ENCODE results near the gene TMEFF1.
"Not testable (repeated sequence)": the region's sequence is repeated elsewhere in the genome, so short reads cannot be mapped to it uniquely, and the experiment has no call there.

The TMEFF1 gene, protein sequence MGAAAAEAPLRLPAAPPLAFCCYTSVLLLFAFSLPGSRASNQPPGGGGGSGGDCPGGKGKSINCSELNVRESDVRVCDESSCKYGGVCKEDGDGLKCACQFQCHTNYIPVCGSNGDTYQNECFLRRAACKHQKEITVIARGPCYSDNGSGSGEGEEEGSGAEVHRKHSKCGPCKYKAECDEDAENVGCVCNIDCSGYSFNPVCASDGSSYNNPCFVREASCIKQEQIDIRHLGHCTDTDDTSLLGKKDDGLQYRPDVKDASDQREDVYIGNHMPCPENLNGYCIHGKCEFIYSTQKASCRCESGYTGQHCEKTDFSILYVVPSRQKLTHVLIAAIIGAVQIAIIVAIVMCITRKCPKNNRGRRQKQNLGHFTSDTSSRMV

GRCh38 chr9:100472788-100473275 is at the start of gene TMEFF1:
TSS of gene TMEFF1 (plus strand) at chr9:100473149. CDS start at chr9:100473545, 396 bp downstream.
- peak; percentile 55 for DNase-seq (ENCODE audit: low spot score)

DNA sequence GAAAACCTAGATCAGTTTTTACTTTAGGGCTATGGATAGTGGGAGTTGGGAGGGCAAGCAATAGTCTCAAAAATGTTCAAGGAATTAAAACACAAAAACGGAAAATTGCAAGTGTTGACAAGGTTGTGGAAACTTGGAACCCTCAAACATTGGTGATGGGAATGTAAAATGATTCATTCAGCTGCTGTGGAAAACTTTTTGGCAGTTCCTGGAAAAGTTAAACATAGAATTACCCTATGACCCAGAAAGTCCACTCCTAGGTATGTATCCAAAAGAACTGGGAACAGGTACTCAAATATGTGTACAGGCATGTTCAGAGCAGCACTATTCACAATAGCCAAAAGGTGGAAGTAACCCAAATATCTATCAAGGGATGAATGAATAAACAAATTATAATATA is 47.2 kb upstream of the TMEFF1 start:
- DNase-seq (ENCODE audit: low spot score) = no peak

GRCh38 chr9:100426189-100426529 is 46.8 kb upstream of the TMEFF1 start:
- DNase-seq (ENCODE audit: low spot score) = no peak

DNA sequence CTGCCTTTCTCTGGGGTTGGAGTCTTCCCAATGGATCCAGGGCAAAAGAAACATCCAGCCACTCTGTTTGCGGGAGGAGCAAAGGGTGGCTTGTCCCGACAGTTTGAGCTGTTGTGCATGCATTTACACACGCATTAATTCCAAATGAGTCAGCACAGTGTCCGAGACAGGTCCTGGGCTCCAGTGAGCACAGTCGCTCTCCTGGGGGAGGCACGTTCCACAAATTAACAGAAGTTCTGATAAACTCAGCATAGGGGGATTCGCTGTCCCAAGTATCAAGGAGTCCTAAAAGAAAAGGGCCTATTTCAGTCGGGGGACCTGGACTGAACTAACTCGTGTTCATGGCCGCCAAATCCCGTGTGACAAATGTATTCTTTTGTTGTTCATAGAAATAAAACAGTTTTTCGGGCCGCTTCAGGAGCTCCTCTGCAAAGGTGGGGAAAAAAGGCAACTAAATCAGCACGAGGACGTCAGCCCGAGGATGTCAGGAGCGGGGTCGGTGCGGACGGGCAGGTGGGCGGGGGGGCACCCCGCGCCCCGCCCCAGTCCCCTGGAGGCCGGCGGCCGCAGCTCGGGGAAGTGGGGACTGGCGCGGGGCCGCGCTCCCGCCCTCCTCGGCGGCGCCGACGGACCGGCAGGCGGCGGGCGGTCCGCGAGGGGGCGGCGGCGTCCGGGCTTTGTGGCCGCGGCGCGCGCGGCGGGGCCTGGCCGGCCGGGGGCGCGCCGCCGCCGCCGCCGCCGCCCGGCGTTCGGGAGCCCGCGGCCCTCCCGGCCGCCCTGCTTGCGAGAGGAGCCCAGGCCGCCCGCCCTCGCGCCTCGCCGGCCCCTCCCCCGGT is 46.2 kb upstream of the TMEFF1 start, which contains the start of gene MSANTD3:
MSANTD3 (plus strand) TSS at position 614 of the 836 bp plus-strand sequence. CDS start 14,796 bp downstream, outside the sequence.
- DNase-seq (ENCODE audit: low spot score) = peak; percentile 70

DNA sequence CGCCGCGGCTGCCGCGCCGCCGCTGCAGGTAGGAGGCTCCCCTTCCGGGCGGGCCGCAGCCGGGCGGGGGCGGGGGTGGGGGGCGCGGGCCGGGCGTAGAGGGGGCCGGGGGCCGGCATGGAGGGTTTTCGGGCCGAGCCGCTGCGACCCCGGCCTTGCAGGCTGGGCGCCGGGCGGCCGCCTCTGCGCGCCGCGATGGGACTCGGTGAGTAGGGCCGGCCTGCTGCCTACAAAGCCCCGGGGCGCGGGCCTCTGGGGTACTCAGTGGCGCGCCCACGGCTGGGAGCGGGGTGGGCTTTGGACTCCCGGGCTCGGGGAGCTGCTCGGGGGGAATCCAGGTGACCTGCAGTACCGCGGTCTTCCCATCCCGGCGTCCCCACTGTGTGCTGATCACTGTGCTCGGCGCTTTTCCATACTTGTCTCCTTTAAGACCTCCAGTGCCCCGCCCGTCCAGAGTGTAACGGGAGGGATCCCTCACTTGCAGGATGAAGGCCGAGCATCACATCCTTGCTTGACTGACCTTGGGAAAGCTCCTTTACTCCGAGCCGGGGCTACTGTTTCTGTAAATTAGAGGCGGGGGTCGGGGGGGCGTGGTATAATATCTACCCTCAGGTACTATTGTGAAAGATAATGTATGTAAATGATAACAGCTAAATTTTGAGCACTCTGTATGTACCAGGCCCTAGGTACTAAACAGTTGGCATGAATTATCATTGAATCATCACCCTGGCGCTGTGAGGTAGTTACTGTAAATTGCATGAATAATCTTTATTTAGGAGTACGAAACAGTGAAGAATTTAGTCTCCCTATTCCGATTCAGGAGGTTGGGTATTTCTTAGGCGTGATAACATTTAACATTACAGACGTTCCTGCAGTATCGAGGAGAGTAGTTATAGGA is 45.3 kb upstream of the TMEFF1 start:
- DNase-seq (ENCODE audit: low spot score) = peak; percentile 54

- peak; percentile 92 for DNase-seq (ENCODE audit: low spot score)
These were observed 43.9 kb upstream of the TMEFF1 start for GRCh38 chr9:100428871-100429654.

- no peak for DNase-seq (ENCODE audit: low spot score)
These were observed 42.5 kb upstream of the TMEFF1 start for GRCh38 chr9:100430286-100430940.

- no peak for DNase-seq (ENCODE audit: low spot score)
These were observed 41.1 kb upstream of the TMEFF1 start for GRCh38 chr9:100431886-100432285.

DNA sequence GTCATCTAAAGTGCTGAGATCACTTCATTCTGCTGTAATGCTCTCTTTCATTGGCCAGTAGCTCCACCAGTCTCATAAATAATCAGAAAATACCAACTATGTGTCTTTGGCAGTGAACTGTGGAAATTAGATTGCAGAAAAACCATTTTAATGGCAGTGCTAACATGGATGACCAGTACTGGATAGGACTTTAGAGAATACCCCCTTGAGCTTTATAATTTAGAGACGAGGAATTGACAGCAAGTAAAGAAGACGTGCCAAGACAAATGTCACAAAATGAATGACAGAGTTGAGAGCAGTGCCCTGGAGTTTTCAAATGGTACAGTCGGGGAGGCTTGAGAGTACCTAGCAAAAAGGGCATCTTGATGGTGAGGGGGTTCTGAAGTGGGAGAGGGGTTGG is 40.2 kb upstream of the TMEFF1 start:
- no peak for DNase-seq (ENCODE audit: low spot score)

GRCh38 chr9:100436571-100436970 is 36.4 kb upstream of the TMEFF1 start:
- no peak for DNase-seq (ENCODE audit: low spot score)

- DNase-seq (ENCODE audit: low spot score) = peak; percentile 34
These were observed 34.8 kb upstream of the TMEFF1 start for GRCh38 chr9:100437860-100438805.

- DNase-seq (ENCODE audit: low spot score) = peak; percentile 50
These were observed 32.9 kb upstream of the TMEFF1 start for GRCh38 chr9:100440071-100440470.

DNA sequence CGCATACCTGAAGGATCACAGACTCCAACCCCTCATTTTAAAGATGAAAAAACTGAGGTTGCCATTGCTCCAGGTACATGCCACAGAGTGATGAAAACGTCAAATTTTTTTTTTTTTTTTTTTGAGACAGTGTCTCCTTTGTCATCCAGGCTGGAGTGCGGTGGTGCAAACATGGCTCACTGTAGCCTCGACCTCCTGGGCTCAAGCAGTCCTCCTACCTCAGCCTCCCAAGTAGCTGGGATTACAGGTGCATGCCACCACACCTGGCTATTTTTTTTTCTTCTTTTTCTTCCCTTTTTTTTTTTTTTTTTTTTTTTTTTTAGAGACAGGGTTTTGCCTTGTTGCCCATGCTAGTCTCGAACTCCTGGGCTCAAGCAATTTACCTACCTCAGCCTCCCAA is 32.5 kb upstream of the TMEFF1 start:
- not testable (repeated sequence) for DNase-seq (ENCODE audit: low spot score)

- no peak for DNase-seq (ENCODE audit: low spot score)
These were observed 31.0 kb upstream of the TMEFF1 start for GRCh38 chr9:100441911-100442361.

GRCh38 chr9:100443781-100444768 is 28.9 kb upstream of the TMEFF1 start:
- no peak for DNase-seq (ENCODE audit: low spot score)

DNA sequence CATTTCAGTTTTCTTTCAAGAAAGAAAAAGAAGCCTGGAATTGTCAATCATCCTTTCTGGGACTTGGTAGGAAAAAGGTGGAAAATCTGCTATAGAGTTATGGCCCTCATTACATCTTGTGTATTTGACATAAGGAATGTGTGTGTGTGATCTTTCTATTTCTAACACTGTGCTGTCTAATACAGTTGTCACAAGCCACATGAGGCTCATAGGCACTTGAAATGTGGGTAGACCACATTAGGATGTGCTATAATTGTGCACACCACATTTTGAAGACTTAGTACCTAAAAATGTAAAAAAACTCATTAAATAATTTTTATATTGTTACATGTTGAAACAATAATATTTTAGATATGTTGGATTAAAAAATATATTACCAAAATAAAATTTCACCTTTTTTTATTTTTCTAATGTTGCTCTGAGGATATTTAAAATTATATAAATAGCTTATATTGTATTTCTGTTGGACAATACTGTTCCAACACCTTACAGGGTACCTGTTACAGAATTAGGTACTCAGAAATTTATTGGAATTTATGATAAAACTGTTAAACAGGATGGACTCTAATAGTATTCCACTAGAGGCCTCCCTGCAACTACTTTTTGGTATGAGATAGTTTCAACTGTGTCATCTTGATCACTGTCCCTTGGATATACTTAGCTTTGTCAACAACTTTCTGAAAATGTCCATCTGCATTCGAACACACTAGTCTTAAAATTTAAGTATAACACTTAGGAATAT is 27.6 kb upstream of the TMEFF1 start:
- no peak for DNase-seq (ENCODE audit: low spot score)

- DNase-seq (ENCODE audit: low spot score) = no peak
These were observed 26.9 kb upstream of the TMEFF1 start for GRCh38 chr9:100445903-100446549.

All from hepatic stellate cell (primary cell).